DND-41 (cell line): ENCODE results near the gene MARK4.

ENCODE experiments used
- EZH2 ChIP-seq: IDR thresholded peaks from 3 replicates; pipeline ENCODE4 v1.6.1; 2012; ENCODE audit warnings: borderline replicate concordance, low read depth, mild to moderate bottlenecking, moderate library complexity, low read length, inconsistent platforms; ENCODE audit not compliant: severe bottlenecking
- TF ChIP-seq, protein P1 (sequence below): IDR thresholded peaks from 2 replicates; pipeline ENCODE4 v1.5.1; 2012; ENCODE audit warnings: borderline replicate concordance, low read length, moderate library complexity, mild to moderate bottlenecking; ENCODE audit not compliant: poor library complexity, severe bottlenecking; ENCODE audit errors: extremely low read depth

GRCh38 chr19:45249261-45250033, 1.6 kb upstream of the MARK4 start:
- no peak for TF ChIP-seq EZH2
- TF ChIP-seq, protein P1, sequence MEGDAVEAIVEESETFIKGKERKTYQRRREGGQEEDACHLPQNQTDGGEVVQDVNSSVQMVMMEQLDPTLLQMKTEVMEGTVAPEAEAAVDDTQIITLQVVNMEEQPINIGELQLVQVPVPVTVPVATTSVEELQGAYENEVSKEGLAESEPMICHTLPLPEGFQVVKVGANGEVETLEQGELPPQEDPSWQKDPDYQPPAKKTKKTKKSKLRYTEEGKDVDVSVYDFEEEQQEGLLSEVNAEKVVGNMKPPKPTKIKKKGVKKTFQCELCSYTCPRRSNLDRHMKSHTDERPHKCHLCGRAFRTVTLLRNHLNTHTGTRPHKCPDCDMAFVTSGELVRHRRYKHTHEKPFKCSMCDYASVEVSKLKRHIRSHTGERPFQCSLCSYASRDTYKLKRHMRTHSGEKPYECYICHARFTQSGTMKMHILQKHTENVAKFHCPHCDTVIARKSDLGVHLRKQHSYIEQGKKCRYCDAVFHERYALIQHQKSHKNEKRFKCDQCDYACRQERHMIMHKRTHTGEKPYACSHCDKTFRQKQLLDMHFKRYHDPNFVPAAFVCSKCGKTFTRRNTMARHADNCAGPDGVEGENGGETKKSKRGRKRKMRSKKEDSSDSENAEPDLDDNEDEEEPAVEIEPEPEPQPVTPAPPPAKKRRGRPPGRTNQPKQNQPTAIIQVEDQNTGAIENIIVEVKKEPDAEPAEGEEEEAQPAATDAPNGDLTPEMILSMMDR, result no peak
